Progenitor cell of endocrine pancreas (in vitro differentiated cells): Measurements from ENCODE around the gene ADGRG3. TPM values are rescaled to one million over a fixed set of nuclear protein-coding genes. Genes with fewer than 3 reads are reported as not detected.
A peak's percentile ranks its signal among the peaks of the same experiment; 100 is the strongest.

ENCODE experiments used
- DNase-seq: peaks from one replicate; pipeline ENCODE4 v3.0.0; 2021; ENCODE audit warnings: low spot score; ENCODE audit not compliant: unreplicated experiment
- H3K27ac Mint-ChIP-seq: 2 replicates; pipeline ENCODE4 v1.8.0; 2021; ENCODE audit warnings: mild to moderate bottlenecking, moderate library complexity, mixed read lengths
- H3K27me3 Mint-ChIP-seq: 2 replicates; pipeline ENCODE4 v1.8.0; 2021; ENCODE audit warnings: mixed read lengths
- H3K36me3 Mint-ChIP-seq: 2 replicates; pipeline ENCODE4 v1.8.0; 2022; ENCODE audit warnings: mixed read lengths; ENCODE audit not compliant: insufficient read depth
- H3K4me1 Mint-ChIP-seq: 2 replicates; pipeline ENCODE4 v1.8.0; 2021; ENCODE audit warnings: low read depth, mixed read lengths
- H3K4me3 Mint-ChIP-seq: 2 replicates; pipeline ENCODE4 v1.8.0; 2021; ENCODE audit warnings: low read depth, mild to moderate bottlenecking, moderate library complexity, mixed read lengths
- H3K9me3 Mint-ChIP-seq: 2 replicates; pipeline ENCODE4 v1.8.0; 2021; ENCODE audit warnings: low read depth, mixed read lengths
- CTCF ChIP-seq: fragments of 200-600 bp; sonication (generic); IDR thresholded peaks from one replicate; pipeline ENCODE4 v1.5.0; 2021; ENCODE audit warnings: antibody characterized with exemption, mild to moderate bottlenecking; ENCODE audit not compliant: unreplicated experiment
- total RNA-seq: library from RNA; stranded (reverse); gene quantifications from 2 replicates; pipeline ENCODE4 v1.2.1, GENCODE V29; 2021

Gene ADGRG3
- total RNA-seq, 1 donor from 2014 or later: not detected

GRCh38 chr16:57626420-57627170 lies 41.5 kb upstream of the ADGRG3 start:
- Mint-ChIP-seq H3K36me3 (no peaks in the 10 kb centered on the region), H3K9me3 (no peaks in the 10 kb centered on the region), H3K27me3 (peaks cover 37% of the 10 kb centered on the region), H3K4me1 (peaks cover 10% of the 10 kb centered on the region), H3K27ac (no peak overlapping the region), H3K4me3 (no peak overlapping the region)
- TF ChIP-seq CTCF: no peak
- no peak for DNase-seq

- Mint-ChIP-seq H3K27ac (no peak overlapping the region), H3K27me3 (peaks cover 37% of the 10 kb centered on the region), H3K4me1 (peaks cover 10% of the 10 kb centered on the region), H3K36me3 (no peaks in the 10 kb centered on the region), H3K9me3 (no peaks in the 10 kb centered on the region), H3K4me3 (no peak overlapping the region)
- no peak for DNase-seq
- TF ChIP-seq CTCF: peak; percentile 27
Measured at GRCh38 chr16:57627184-57627871, 40.8 kb upstream of the ADGRG3 start.

GRCh38 chr16:57628008-57628781 lies 39.9 kb upstream of the ADGRG3 start, which contains the start of gene ADGRG1:
Gene ADGRG1, plus strand, starts transcription at chr16:57628630. Its CDS starts 21,658 bp downstream, at chr16:57650288.
- Mint-ChIP-seq H3K9me3 (no peaks in the 10 kb centered on the region), H3K4me3 (no peak within 1 kb of the TSS), H3K27ac (peak within 1 kb of the TSS; percentile 68), H3K36me3 (no peaks in the 10 kb centered on the region), H3K27me3 (peaks cover 37% of the 10 kb centered on the region), H3K4me1 (peaks cover 10% of the 10 kb centered on the region)
- no peak for DNase-seq
- no peak for TF ChIP-seq CTCF

- no peak for DNase-seq
- no peak for TF ChIP-seq CTCF
- Mint-ChIP-seq H3K36me3 (no peaks in the 10 kb centered on the region), H3K27me3 (peaks cover 37% of the 10 kb centered on the region), H3K27ac (peak overlapping the region; percentile 68), H3K4me1 (peaks cover 8% of the 10 kb centered on the region), H3K4me3 (no peak overlapping the region), H3K9me3 (no peaks in the 10 kb centered on the region)
Measured at GRCh38 chr16:57628783-57629293, 39.3 kb upstream of the ADGRG3 start.
